ENCODE data around the gene NEBL.

The NEBL gene

GRCh38 chr10:20769481-20769880 lies 127.6 kb downstream of the NEBL start:
- no peak for DNase-seq

GRCh38 chr10:20768843-20769242 lies 128.3 kb downstream of the NEBL start:
- no peak for DNase-seq

- no peak for DNase-seq
These were observed 130.1 kb downstream of the NEBL start for GRCh38 chr10:20767028-20767427.

GRCh38 chr10:20765066-20765465 lies 132.0 kb downstream of the NEBL start:
- DNase-seq, result no peak

GRCh38 chr10:20760460-20760859 lies 136.7 kb downstream of the NEBL start:
- DNase-seq, result no peak

- no peak for DNase-seq
These were observed 148.6 kb downstream of the NEBL start for GRCh38 chr10:20748551-20748950.

- DNase-seq, result no peak
These were observed 149.3 kb downstream of the NEBL start for GRCh38 chr10:20747782-20748181.

GRCh38 chr10:20746856-20747255 lies 150.3 kb downstream of the NEBL start:
- DNase-seq, result no peak

GRCh38 chr10:20745556-20746375 lies 151.3 kb downstream of the NEBL start:
- DNase-seq, result no peak

GRCh38 chr10:20744821-20745220 lies 152.3 kb downstream of the NEBL start:
- DNase-seq, result no peak

GRCh38 chr10:20743942-20744341 lies 153.2 kb downstream of the NEBL start:
- DNase-seq, result no peak

GRCh38 chr10:20742737-20743541 lies 154.2 kb downstream of the NEBL start:
- DNase-seq, result no peak

- DNase-seq, result no peak
These were observed 157.0 kb downstream of the NEBL start for GRCh38 chr10:20740120-20740519.

GRCh38 chr10:20737107-20737506 lies 160.0 kb downstream of the NEBL start:
- DNase-seq, result no peak

All from CD4-positive, alpha-beta T cell treated with Interleukin-10 for 1 hour (primary cell).